Esophagus squamous epithelium (tissue), 5 donors: ENCODE data around the gene PCDH9. TPM values are rescaled to one million over a fixed set of nuclear protein-coding genes. Genes with fewer than 3 reads are reported as not detected.

ENCODE experiments used
- DNase-seq: peaks from one replicate; lab custom pipeline; 2025; lab: John Stamatoyannopoulos, UW
- H3K27ac ChIP-seq, 4 donors: fragments of 200-600 bp; sonication (generic); one replicate each; pipeline ENCODE4 v1.5.1; 2016 to 2019; ENCODE audit warnings: mild to moderate bottlenecking in 1 of 4
- H3K27me3 ChIP-seq, 4 donors: fragments of 200-600 bp; sonication (generic); 1 replicate in 3 of 4; 2 replicates in 1 of 4; pipeline versions ENCODE4 v1.5.1 to v1.6.0; 2017 to 2021; ENCODE audit warnings: antibody characterized with exemption in 1 of 4
- H3K36me3 ChIP-seq, 3 donors: fragments of 200-600 bp; sonication (generic); one replicate each; pipeline ENCODE4 v1.5.1; 2016 to 2019
- H3K4me1 ChIP-seq, 3 donors: fragments of 200-600 bp; sonication (generic); one replicate each; pipeline ENCODE4 v1.5.1; 2017 to 2019
- H3K4me3 ChIP-seq, 4 donors: fragments of 200-600 bp; sonication (generic); 1 replicate in 3 of 4; 2 replicates in 1 of 4; pipeline ENCODE4 v1.5.1; 2016 to 2019; ENCODE audit warnings: mild to moderate bottlenecking in 2 of 4, moderate library complexity in 1 of 4
- H3K9me3 ChIP-seq, 3 donors: fragments of 200-600 bp; sonication (generic); one replicate each; pipeline ENCODE4 v1.5.1; 2016 to 2019
- CTCF ChIP-seq, 6 experiments: fragments of 450-650 bp in 4 of 6; fragments of 200-600 bp in 2 of 6; sonication (generic) in 2 of 6; IDR thresholded peaks; one replicate each; pipeline ENCODE4 v1.5.1; 2016 to 2019; ENCODE audit warnings: antibody characterized with exemption in 6 of 6, mild to moderate bottlenecking in 4 of 6, moderate library complexity in 4 of 6
- POLR2A ChIP-seq, 4 donors: fragments of 450-650 bp; IDR thresholded peaks; one replicate each; pipeline ENCODE4 v1.6.1; 2017; ENCODE audit warnings: antibody characterized with exemption in 4 of 4, mild to moderate bottlenecking in 4 of 4, moderate library complexity in 3 of 4
- WGBS, 2 donors: methylation state at CpG; one replicate each; pipeline ENCODE4 v1.1.5; 2018; 5-methylcytosine and 5-hydroxymethylcytosine counted together
- intact Hi-C: fragments of 100-400 bp; cut with DNase I; formaldehyde crosslinking; loops from one replicate; pipeline ENCODE4 v1.15.0; 2022
- total RNA-seq, 4 donors: library from RNA; depleted of rRNA; stranded (reverse); fragments of >200 nt; gene quantifications; one replicate each; pipeline ENCODE4 v1.1.0, GENCODE V29; 2016
- donor health status: DM: yes; HTN: yes; CAD: no.

PCDH9 gene
- total RNA-seq, 4 donors from 2014 or later = 0.04 to 1.9 (median 0.45) TPM

- Histone ChIP-seq H3K27me3 (no peaks in the 10 kb centered on the region), H3K27ac (no peak overlapping the region), H3K36me3 (no peaks in the 10 kb centered on the region), H3K9me3 (no peaks in the 10 kb centered on the region), H3K4me3 (no peak overlapping the region), H3K4me1 (no peaks in the 10 kb centered on the region)
- 74 to 75% methylated on average over 1 of the region's 1 CpG for WGBS, 2 donors
- DNase-seq = no peak
- intact Hi-C loops = no loop called here
- TF ChIP-seq CTCF (IDR thresholded peaks at IDR 0.05) (no peak), POLR2A (IDR thresholded peaks at IDR 0.05) (no peak)
Measured at GRCh38 chr13:67273001-67273400, 42.9 kb upstream of the PCDH9 start.

DNA sequence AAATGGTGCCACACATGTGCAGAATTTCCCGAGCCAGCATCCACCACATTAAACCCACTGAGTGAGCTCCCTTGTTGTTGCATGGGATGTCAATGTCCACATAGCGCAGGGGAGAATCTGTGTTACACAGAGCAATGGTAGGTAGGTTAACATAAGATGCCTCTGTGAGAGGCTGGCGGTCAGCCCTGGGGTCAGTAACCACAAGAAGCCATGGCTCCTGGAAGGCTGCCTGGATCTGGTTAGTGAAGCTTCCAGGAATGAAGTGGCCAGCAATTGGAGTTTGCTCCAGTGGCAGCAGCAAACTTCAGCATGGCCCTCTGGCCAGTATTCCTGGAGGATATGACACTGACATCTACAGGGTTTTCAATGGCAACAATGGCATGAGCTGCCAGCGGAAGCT lies 37.0 kb upstream of the PCDH9 start:
- no peak for TF ChIP-seq POLR2A (IDR thresholded peaks at IDR 0.05)
- no peak for TF ChIP-seq CTCF (IDR thresholded peaks at IDR 0.05)
- H3K27me3 ChIP-seq = no peaks in the 10 kb centered on the region
- H3K27ac ChIP-seq = no peak overlapping the region
- 81 to 89% methylated on average over 3 to 4 of the region's 4 CpGs for WGBS, 2 donors
- H3K36me3 ChIP-seq = no peaks in the 10 kb centered on the region
- no peak overlapping the region for H3K4me3 ChIP-seq
- no peaks in the 10 kb centered on the region for H3K9me3 ChIP-seq
- no peaks in the 10 kb centered on the region for H3K4me1 ChIP-seq
- DNase-seq = no peak
- intact Hi-C loops = no loop called here

- DNase-seq = no peak
- H3K27ac ChIP-seq = no peak overlapping the region
- TF ChIP-seq POLR2A (IDR thresholded peaks at IDR 0.05) = no peak
- no peak for TF ChIP-seq CTCF (IDR thresholded peaks at IDR 0.05)
- no peaks in the 10 kb centered on the region for H3K4me1 ChIP-seq
- no peaks in the 10 kb centered on the region for H3K27me3 ChIP-seq
- H3K36me3 ChIP-seq = no peaks in the 10 kb centered on the region
- H3K4me3 ChIP-seq = no peak overlapping the region
- intact Hi-C loops = no loop called here
- 80 to 85% methylated on average over 5 of the region's 5 CpGs for WGBS, 2 donors
- no peaks in the 10 kb centered on the region for H3K9me3 ChIP-seq
Measured at GRCh38 chr13:67259208-67259607, 29.1 kb upstream of the PCDH9 start.

DNA sequence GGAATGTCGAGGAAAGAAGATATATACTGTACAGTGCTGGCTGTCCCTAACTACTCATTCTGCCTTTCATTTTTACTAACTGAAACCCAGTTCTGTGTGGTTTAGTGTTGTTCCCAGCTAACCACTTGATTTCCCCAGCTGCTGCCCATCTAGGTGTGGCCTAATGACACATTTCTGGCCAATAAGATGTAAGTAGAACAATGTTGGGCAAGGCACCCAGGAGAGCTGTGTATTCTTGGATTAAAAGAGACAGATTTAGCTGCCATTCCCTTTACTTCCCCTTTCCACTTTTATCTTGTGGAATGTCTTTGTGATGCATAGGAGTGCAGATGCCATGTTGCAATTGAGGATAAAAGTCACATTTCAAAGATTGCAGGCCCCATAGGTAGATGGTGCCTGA lies 28.3 kb upstream of the PCDH9 start:
- no peaks in the 10 kb centered on the region for H3K36me3 ChIP-seq
- H3K4me3 ChIP-seq = no peak overlapping the region
- no peaks in the 10 kb centered on the region for H3K9me3 ChIP-seq
- 54 to 63% methylated on average over 1 of the region's 1 CpG for WGBS, 2 donors
- no peak overlapping the region for H3K27ac ChIP-seq
- no peaks in the 10 kb centered on the region for H3K27me3 ChIP-seq
- DNase-seq = no peak
- H3K4me1 ChIP-seq = no peaks in the 10 kb centered on the region
- intact Hi-C loops = no loop called here
- no peak for TF ChIP-seq CTCF (IDR thresholded peaks at IDR 0.05)
- TF ChIP-seq POLR2A (IDR thresholded peaks at IDR 0.05) = no peak

DNA sequence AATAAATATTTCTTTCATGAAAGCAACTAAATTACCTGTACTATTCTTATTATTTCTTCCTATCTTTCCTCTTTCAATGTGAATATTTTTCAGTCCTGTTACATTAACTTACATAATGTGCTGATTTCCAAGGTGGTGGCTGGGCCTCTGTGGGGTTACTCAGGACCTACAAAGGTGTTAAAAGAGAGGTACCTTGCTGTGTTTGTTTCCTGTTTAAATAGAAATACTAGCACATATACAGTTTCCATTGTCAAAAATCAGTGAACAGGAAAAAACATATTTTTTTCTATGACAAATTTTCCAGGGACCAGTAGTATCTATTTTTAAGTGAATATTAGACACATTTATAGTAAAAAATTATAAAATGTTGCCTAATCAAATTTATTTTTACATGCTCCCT lies 8.7 kb upstream of the PCDH9 start:
- no peak for DNase-seq
- Histone ChIP-seq H3K4me1 (no peaks in the 10 kb centered on the region), H3K27me3 (no peaks in the 10 kb centered on the region), H3K27ac (no peak overlapping the region), H3K9me3 (no peaks in the 10 kb centered on the region), H3K4me3 (no peak overlapping the region), H3K36me3 (no peaks in the 10 kb centered on the region)
- intact Hi-C loops = no loop called here
- TF ChIP-seq POLR2A (IDR thresholded peaks at IDR 0.05) (no peak), CTCF (IDR thresholded peaks at IDR 0.05) (no peak)
